HG02678 (cell line): ENCODE data around the gene CRYBB1.

Experiments
- ATAC-seq: cut with Tn5 transposase; IDR thresholded peaks from one replicate; pipeline ENCODE4 v1.9.1; 2021; ENCODE audit warnings: mild to moderate bottlenecking, moderate library complexity; ENCODE audit not compliant: unreplicated experiment

CRYBB1 gene

DNA sequence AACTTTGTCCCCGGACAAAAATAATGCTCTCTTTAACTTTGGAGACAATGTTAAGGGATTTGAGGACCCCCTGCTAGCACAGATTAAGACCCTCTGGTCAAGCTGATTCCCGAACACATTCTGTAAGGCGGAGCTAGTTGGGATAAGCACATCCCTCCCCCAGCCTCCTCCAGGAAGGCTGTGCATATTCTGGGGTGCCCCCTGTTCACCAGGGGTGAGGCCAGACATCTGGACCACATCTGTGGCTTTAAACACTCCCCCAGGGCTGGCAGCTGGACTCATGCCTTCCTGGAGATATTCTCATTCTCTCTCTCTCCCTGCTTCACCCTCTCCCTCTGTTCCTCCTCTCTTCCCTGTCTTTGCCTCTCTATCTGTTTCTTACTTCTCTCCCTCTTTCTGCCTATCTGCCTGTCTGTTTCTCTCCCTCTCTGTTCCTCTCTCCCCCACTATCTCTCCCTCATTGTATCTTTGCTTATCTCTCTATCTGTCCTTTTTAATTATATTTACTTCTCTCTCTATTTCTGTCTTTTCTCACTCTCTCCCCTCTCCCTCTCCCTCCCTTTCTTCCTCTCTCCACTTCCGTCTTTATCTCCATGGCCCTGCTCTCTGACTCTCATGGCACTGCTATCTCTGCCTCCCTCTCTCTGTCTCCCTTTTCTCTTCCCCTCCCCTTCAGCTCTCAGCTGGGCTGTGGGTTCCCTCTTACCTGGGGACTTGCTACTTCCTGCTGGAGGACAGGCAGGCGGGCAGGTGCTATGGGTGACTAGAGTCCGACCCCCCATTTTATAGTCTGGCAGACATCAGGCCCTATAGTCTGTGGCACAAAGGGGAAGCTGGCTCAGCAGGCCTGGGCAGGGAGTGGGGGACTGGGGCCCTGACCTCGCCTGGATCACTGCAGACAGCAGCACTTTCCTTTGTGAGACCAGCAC lies at the start of gene CRYBB1:
CRYBB1 (minus strand) TSS at position 757 of the 929 bp plus-strand sequence. CDS start 1,708 bp downstream, outside the sequence.
- no peak for ATAC-seq

DNA sequence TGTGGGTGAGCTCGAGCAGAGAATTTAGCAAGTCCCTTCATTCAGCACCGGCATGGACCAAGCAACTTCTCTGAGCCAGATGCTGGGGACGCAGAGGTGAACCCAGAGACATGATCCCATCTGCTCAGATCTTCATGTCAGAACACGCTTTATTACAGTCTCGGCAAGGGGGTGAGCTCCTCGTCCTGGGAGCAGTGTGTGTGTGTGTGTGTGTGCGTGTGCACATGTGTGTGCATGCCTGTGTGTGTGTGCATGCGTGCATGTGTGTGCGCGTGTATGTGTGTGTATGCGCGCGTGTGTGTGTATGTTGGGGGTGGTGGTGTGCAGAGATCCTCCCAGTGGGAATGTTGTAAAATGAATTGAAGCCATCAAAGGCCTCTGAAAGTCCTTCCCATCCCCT lies 49.3 kb upstream of the CRYBB1 start:
- ATAC-seq, result no peak

DNA sequence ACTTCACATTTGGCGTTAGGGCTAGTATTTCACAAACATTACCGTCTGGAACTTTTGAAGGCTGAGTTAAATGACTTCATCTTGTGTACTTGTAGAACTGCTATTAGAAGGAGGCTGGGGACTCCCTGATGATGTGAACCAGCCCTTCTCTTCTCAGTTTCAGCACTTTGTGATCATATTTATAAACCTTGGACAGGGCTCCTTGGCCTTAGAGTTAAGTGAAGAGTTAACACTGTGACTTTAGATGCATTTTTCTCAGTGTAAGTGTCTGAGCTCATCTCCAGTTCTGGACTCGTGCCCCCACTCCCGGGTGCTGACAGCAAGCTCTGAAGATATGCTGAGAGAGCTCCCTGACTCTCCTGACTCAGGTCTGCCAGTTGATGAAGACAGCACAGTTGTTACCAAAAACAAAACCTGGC lies 48.0 kb upstream of the CRYBB1 start:
- ATAC-seq, result no peak

DNA sequence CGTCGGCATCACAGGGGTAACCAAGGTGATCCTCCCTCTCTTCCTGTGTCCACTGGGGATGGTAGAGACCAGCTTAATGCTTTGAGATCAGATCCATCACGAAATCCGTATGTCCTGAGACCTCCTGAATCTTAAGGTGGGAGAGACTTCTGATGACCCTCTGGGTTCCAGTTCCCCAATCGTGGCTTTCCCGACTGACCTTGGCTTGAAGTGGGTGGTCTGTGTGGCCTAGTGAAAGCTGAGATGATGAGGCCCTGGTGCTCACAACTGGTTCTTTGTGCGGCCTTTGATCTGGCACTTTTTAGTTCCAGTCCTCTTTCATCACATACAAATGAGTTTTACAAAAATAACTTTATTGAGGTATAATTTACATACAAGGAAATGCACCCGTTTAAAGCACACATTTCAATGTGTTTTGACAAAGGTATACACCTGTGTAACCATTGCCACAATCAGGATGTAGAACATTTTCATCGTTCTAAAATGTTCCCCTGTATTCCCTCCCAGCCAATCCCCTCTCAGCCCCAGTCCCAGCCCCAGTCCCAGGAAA lies 45.6 kb upstream of the CRYBB1 start:
- no peak for ATAC-seq

DNA sequence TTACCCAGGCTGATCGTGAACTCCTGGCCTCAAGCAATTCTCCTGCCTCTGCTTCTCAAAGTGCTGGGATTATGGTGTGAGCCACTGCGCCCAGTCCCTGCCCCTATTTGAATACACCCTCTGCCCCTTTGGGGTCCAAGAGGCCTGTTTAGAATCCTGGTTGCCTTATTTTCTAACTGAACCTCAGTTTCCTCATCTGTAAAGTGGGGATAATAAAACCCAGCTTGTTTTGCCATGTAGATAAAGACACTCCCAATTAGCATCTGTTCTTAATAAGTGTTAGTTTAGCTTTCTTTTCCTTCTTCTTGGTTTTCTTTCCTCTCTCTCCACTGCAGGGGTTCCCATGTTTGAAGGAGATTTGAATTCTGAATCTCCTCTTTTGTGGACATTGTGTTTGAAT lies 44.3 kb upstream of the CRYBB1 start:
- ATAC-seq, result no peak

DNA sequence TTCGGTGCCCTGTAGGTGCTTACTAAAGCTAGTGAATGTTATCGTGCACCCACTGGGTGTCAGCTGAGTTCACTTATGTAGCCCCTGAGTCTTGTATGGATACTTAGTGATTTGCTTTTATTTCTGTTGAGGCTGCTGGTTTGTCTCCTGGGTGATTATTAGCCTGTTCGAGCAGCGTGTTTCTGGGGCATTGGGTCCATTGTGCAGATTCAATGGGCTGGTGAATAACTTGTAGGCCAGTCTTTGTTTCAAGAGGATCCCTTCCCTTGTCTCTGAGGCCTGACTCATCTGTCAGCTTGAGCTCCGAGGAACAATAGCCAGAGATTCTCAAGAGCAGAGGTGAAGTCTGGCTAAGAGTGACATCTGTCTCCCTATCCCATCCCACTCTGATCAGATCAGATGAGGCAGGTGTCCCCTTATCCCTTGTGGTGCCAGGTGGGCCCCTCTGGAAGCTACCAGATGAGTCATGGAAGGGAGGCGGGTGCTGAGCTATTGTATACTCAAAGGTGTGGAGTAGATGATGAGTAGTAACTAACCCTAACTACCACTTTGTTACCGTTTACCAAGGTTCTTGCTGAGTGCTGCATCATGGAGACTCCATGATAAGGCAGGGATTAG lies 43.2 kb upstream of the CRYBB1 start:
- no peak for ATAC-seq

DNA sequence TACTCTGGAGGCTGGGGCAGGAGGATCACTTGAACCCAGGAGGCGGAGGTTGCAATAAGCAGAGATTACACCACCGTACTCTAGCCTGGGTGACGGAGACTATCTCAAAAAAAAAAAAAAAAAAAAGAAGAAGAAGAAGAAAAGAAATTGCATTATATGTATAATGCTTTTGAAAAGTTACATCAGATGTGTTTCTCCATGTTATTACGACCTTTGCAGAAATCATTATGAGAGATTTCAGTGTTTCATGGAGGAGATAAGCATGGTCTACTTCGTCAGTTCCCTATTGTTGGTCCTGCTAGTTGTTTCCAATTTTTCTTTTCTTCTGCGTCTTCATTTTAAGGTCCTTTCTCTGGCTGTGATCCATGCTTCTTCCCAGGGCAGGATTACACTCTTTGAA lies 42.5 kb upstream of the CRYBB1 start:
- ATAC-seq, result no peak

DNA sequence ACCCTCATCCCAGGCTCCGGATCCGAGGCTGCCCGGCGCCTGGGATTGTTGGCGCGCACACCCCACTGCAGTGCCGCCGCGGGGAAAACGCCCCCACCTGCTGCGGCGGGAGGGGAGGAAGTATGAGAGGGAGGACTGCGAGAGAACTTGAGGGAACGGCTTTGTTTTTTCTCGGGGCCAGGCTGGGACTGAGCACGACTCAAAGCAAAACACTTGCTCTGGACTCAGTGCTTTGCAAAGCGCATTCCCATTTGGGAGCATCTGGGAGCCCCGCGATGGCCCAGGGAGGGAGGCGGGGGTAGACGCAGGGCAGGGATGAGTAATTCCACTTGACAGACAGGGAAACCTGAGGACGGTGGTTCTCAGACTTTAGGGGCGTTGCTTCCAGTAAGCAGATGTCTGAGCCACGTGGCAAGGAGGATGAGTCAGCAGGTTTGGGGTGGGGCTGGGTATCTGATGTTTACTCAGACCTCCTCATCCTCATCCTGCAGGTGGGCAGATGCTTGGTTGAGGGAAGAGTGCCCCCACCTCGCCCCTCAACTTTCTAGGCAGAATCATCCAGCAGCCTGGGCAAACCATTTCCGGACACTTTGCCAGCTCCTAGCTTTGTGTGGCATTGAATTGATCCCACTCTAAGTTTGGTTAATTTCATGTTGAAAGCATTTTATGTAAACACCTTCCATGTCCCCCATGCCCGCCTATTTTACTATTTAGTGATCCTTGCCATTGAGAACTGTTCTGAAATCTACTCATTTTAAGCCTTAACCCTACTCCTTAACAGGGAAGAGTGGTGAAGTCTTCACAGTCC lies 41.0 kb upstream of the CRYBB1 start:
- peak; percentile 72 for ATAC-seq

DNA sequence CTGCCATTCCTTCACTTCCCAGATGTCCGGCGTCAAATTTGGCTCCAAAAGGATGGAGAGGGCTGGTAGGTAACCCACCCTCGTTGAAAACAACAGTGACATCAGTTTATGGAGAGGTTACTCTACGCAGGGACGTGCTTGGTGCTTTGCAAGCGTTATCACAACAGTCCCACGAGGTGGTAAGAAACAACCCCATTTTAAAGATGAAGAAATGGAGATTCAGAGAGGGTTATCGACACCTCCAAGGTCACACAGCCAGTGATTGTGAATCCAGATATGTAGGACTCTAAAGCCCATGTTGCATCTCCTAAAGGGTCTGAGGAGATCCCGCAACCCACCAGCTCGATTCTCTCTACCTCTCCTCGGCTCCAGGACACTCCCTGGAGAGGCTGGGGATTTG lies 40.3 kb upstream of the CRYBB1 start:
- no peak for ATAC-seq

DNA sequence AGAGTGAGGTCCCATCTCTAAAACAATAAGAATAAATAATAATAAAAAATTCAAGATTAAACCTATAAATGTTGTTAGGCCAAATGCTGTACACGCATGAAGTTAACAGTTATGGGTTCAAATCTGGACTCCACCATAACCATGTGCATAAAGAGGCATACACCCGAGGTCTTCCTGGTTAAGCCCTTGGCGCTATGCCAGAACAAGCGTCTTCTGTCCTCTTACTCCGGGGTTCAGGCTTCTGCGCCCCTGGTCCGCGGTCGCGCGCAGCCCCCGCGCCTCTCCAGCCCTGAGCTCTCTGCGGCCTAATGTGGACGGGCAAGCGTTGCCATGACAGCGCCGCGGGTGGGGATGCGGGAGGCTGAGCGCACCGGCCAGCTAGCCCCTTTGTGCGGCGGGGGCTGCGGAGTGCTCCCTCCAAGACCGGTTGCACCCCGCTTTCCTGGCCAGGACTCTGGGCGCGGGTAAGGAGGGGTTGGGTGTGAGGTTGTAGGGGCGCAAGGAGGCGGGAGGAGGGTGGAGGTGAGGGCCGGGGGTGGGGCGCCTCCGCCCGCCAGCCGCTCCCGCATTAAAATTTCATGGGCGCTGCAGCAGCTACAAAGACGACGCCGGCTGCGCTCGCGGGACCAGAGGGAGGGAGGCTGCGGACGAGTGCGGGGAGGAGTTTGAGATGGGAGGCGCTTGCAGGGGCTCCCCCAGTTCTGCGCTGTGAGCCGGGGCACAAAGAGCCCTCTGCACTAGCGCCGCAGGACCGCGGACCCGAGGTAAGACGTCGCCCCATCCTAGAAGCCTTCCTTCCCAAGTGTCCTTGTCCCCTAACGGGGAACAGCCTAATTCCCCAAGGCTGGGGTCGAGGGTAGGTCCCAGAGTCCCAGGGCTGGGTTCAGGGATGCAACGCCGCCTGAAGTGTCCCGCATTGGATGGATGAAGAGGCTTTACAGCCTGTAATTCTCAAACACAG lies 39.3 kb upstream of the CRYBB1 start, which contains the start of gene MIAT:
MIAT (plus strand) TSS at position 698 of the 961 bp plus-strand sequence.
- ATAC-seq, result peak; percentile 55

DNA sequence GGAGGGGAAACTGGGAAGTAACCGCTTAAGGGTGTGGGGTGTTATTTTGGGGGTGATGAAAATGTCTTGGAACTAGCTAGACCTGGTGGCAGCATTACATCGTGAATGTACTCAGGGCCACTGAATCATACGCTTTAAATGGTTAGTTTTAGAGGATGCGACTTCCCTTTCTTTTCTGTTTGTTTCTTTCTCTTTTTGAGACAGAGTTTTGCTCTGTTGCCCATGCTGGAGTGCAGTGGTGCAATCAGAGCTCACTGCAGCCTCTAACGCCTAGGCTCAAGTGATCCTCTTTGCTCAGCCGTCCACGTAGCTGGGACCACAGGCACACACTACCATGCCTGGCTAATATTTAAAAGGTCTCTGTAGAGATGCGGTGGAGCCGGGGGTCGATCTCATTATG lies 34.0 kb upstream of the CRYBB1 start:
- no peak for ATAC-seq

DNA sequence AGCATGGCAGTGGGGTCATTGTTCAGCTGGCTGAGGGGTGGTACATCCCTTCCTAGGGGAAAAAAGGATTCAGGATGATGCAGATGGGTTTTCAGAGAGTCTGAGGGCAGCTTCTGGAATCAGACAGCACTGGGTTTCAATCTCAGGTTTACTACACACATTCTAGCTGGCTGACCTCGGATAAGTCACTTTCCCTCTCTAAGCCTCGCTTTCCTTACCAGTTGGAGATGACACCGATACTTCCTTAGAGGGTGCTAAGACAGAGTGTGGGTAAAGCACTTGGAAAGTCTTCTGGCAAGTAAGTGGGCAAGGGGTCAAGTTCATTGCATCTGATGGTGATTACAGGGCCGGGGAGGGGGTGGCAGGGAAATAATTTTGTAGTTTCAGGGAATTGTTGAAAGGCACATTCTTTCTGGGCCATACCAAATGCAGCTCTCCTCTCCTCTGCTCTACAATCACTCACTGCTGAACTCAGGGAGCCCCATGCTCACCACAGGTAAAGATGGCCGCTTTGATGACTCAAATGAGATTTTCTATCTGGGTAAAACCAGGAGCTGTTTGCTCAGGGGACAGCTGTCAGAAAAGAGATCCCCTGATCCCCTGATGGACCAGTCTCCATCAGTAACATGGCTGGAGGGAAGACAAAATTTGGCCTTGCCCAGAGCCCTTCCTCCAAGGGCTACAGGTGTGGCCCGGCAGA lies 33.0 kb upstream of the CRYBB1 start:
- no peak for ATAC-seq

DNA sequence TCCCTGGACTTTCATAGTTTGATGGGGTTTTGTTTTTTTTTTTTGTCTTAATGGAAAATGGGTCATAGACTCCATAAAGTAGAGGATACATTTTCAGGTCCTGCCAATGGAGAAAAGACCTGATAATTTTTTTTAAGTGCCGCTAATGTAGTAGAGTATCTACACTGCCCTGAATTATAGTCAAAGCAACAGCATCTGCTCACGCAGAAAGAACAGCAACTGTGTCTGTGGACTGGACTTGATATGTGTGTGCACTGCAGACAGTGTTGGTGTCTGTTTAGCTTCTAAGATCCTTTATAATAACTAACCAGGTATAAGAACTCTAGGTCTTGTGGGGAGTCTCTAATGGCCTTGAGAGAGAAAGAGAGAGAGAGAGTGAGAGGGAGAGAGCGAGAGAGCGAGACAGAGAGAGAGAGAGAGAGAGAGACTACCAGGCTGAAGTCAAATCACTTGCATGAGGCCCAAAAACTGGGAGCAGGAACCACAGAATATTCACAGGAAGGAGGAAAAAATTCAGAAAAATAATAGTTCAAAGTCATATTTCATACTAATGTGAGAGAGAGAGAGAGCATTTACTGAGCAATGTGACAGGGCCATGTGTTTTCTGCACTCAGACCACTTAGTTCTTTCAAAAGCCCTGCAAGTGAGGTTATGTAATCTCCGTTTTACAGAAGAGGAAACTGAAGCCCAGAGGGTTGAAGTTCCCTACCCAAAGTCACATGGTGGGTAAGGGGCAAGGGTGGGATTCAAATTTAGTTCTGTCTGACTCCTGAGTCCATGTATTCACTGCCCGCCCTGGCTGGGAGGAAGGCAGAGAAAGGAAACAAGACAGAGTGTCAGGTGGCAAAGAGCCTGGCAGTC lies 30.9 kb upstream of the CRYBB1 start:
- no peak for ATAC-seq

DNA sequence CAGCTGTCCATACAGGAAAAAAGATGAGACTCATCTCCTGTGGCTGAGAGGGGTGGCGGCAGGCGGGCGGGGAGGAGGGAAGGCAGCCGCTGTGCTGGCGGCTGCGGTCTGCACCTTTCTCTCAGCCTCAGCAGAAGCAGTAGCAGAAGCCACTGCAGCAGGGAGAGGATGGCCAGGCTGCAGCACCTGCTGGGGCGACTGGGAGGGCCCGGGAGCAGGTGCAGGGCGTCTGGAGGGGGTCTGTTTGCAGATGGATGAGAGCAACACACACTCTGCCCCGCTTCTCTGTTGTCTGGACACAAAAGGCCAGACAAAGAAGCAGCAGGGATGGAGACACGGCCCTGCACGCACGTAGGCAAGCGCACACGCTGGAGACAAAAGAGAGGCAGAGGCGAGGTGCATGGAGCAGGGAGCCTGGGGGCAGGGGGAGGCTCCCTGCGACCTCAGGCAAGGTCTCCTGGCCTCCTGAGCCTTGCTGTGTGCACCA lies 30.2 kb upstream of the CRYBB1 start:
- no peak for ATAC-seq

DNA sequence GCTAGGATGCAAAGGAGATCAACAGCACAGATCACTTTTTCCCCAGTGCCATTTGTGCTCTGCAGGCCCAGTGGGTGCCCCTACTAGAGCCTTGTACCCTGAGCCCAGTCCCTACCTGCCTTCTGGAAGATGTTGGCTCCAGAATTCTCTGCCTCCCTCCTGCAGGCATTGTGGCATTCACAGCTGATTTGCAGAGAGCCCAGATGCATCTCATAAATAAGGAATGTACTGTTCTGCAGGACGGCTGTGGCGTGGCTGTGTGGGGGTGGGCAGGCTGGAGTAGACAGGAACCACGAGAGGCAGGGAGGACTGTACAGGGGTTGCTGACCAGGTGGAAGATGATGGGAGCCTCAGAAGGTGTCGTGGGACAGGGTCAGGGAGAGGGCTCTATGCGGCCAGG lies 28.3 kb upstream of the CRYBB1 start:
- no peak for ATAC-seq

DNA sequence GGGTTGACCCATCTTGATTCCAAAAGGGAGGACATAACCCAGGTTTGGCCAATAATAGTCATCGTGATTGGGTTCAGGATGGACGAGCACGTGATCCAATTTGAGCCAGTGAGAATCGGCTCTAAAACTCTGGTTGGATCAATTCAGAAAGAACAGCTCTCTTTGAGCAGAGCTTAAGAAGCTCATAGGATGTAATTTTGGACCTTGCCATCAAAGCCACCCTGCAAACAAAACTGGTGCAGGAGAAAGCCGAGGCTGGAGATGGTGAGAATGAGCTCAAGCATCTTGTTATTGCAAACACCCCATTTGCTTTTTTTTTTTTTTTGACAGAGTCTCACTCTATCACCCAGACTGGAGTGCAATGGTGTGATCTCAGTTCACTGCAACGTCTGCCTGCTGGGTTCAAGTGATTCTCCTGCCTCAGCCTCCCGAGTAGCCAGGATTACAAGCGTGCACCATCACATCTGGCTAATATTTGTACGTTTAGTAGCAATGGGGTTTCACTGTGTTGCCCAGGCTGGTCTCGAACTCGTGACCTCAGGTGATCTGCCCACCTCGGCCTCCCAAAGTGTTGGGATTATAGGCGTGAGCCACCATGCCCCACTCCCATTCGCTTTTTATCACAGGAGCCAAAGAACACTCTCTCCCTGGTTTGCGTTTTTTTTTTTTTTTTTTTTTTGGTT lies 25.7 kb upstream of the CRYBB1 start:
- ATAC-seq, result no peak
